Suppressor macrophage (primary cell): ENCODE data around the gene DLX2.
"Not testable (repeated sequence)": the region's sequence is repeated elsewhere in the genome, so short reads cannot be mapped to it uniquely, and the experiment has no call there.

Source experiments
- DNase-seq, 4 experiments: peaks; one replicate each; pipeline ENCODE4 v3.0.0-alpha.2; 2020 to 2022

Gene DLX2

DNA sequence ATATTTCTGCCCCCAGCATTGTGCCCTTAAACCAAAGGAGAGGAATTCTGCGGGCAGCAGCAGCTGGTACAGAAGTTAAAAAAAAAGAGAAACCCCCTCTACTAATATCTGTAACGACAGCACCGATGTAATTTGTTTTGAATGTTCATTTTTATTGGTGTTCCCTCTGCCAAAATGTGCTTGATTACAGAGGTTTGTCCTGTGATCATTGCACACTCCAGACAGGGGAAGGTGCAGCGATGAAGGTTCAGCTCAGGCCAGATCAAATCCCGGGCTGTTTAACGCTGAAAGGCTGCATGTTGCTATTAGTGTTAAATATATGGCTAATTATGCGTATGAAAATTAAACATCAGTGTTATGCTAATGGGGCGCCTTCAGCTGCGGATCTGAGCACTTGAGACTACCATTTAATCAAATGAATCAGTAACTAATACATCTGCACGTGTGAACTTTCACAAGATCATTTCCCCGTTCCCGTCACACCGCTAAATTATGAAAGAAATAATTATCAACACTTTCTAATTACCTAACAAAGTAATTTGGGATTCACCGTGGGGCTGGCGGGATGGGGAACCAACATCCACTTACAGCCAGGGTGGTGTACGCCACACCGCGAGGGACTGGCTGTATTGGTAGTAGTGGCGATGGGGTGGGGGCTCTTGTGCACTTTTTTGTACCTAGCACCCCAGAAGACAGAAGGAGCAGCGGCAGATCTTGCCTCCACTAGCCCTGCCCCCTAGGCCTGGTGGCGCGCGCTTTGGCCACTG, 18.9 kb downstream of the DLX2 start:
- no peak for DNase-seq

- peak in 2 of 4 experiments; percentile 27 to 51 for DNase-seq
Observed at GRCh38 chr2:172082944-172083627, 19.6 kb downstream of the DLX2 start.

- no peak for DNase-seq
Observed at GRCh38 chr2:172082105-172082943, 20.4 kb downstream of the DLX2 start.

GRCh38 chr2:172081221-172082022, 21.3 kb downstream of the DLX2 start:
- DNase-seq: no peak

GRCh38 chr2:172080641-172081220, 22.0 kb downstream of the DLX2 start:
- no peak for DNase-seq

GRCh38 chr2:172079838-172080640, 22.7 kb downstream of the DLX2 start:
- peak in 3 of 4 experiments; percentile 64 to 80 (median 80) for DNase-seq

DNA sequence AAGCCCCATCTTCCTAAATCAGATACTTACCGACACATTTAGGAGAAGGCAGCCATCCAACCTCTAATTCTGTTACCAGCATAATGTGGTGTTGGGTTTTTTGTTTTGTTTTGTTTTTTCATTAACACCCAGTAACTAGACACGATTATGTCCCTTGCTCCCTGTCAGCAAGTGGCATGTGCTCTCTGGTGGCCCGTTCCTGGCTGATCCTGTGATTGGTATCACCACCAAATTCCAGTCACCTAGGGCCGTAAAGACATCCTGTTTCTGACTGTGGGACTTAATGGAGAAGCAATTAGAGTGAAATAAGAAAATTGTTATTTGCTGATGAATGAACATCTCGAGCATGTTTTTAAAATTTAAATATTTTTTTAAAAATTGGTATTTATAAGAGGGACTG, 23.3 kb downstream of the DLX2 start:
- DNase-seq: no peak

- no peak for DNase-seq
Observed at GRCh38 chr2:172074254-172074653, 28.4 kb downstream of the DLX2 start.

- no peak for DNase-seq
Observed at GRCh38 chr2:172073518-172073917, 29.2 kb downstream of the DLX2 start.

DNA sequence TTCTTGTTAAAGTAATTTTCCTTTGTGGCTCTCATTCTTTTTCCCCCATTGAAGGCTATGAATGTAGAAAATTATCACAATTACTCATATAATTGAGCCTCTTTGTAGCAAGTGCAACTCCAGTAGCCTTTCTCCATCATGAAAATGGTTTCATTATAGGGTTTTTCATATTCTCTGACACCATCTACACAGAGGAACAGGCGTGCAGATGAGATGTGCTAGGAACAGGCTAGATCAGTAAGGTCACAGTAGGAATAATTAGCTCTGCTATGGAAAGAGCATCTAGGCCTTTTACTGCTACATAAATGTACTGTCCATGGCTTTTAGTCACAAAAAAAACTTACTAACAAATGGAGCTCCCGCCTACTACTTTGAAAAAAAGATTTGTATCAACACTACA, 30.0 kb downstream of the DLX2 start:
- no peak for DNase-seq

DNA sequence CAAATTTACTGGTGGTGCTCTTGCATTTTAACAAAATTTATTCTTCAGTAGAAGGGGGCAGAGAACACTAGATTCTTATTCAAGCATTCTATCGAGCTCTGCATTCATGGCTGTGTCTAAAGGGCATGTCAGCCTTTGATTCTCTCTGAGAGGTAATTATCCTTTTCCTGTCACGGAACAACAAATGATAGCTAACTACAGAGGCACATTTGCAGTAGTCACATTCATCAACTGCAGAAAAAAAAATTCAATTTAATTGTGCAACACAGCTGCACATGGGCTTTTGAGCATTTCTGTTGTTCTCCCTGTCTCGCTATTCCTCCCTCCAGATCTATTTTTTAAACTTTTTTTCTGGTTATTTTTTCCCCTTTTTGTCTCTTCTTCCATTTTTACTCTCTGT, 30.4 kb downstream of the DLX2 start:
- no peak for DNase-seq

- DNase-seq: no peak
Observed at GRCh38 chr2:172070936-172071335, 31.8 kb downstream of the DLX2 start.

GRCh38 chr2:172067905-172068304, 34.8 kb downstream of the DLX2 start:
- DNase-seq: not testable (repeated sequence)

DNA sequence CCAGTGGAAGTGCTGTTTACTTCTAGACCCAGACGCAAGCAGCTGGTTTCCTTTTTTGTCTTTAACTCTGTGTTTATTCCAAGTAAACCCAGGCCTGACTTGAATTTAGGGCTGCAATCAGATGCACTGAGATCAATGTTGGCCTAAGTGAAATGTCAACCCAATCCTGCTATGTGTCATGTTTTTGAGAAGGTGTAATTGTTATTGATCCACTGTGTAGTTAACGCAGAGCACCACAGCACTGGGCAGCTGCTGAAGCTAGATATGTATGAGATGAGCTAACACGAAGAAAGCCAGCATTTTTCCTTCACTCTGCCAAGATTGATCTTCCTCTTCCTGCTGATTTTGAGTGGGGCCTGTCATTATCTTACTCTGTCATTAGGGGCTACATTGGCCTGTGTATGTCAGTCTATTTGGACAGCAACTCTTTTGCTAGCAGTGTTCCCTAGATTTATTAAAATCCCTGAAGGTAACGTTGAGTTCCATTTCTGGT, 36.3 kb downstream of the DLX2 start:
- no peak for DNase-seq

- peak in 2 of 4 experiments; percentile 38 to 43 for DNase-seq
Observed at GRCh38 chr2:172065111-172065510, 37.6 kb downstream of the DLX2 start.

- no peak for DNase-seq
Observed at GRCh38 chr2:172063446-172063845, 39.3 kb downstream of the DLX2 start.

GRCh38 chr2:172062402-172063004, 40.2 kb downstream of the DLX2 start:
- DNase-seq: no peak

- DNase-seq: not testable (repeated sequence)
Observed at GRCh38 chr2:172060118-172060517, 42.6 kb downstream of the DLX2 start.

GRCh38 chr2:172058660-172059059, 44.0 kb downstream of the DLX2 start:
- DNase-seq: no peak

GRCh38 chr2:172056293-172056692, 46.4 kb downstream of the DLX2 start:
- DNase-seq: no peak
